Loucy (cell line): ENCODE results near the gene PDE4D.

Experiments used
- H2AFZ ChIP-seq: fragments of 200-600 bp; sonication (generic); 2 replicates; pipeline ENCODE4 v1.6.0; 2016; ENCODE audit warnings: antibody characterized with exemption, mild to moderate bottlenecking, low read length, moderate library complexity
- H3F3A ChIP-seq: fragments of 200-600 bp; 2 replicates; pipeline ENCODE4 v1.6.0; 2016; ENCODE audit warnings: antibody characterized with exemption, low read depth, mild to moderate bottlenecking
- H3K27me3 ChIP-seq: fragments of 200-600 bp; sonication (generic); 2 replicates; pipeline ENCODE4 v1.6.1; 2014; ENCODE audit warnings: low read length, mild to moderate bottlenecking; ENCODE audit not compliant: insufficient read depth, poor library complexity, severe bottlenecking
- H3K36me3 ChIP-seq: fragments of 200-600 bp; sonication (generic); 2 replicates; pipeline ENCODE4 v1.6.1; 2016; ENCODE audit warnings: low read length; ENCODE audit not compliant: insufficient read depth
- H3K4me1 ChIP-seq: fragments of 200-600 bp; sonication (generic); 2 replicates; pipeline ENCODE4 v1.5.1; 2014; ENCODE audit warnings: low read length, mild to moderate bottlenecking; ENCODE audit not compliant: insufficient read depth, poor library complexity, severe bottlenecking
- H3K4me2 ChIP-seq: fragments of 200-600 bp; sonication (generic); 2 replicates; pipeline ENCODE4 v1.6.0; 2014; ENCODE audit warnings: antibody characterized with exemption, low read length, low read depth, mild to moderate bottlenecking; ENCODE audit not compliant: poor library complexity, severe bottlenecking
- H3K4me3 ChIP-seq: fragments of 200-600 bp; sonication (generic); 2 replicates; pipeline ENCODE4 v1.5.1; 2014; ENCODE audit warnings: low read length, mild to moderate bottlenecking, mixed read lengths; ENCODE audit not compliant: poor library complexity, severe bottlenecking
- H3K79me2 ChIP-seq: fragments of 200-600 bp; sonication (generic); 2 replicates; pipeline ENCODE4 v1.6.1; 2014; ENCODE audit warnings: low read length; ENCODE audit not compliant: insufficient read depth
- H3K9ac ChIP-seq: fragments of 200-600 bp; sonication (generic); 2 replicates; pipeline ENCODE4 v1.6.0; 2014; ENCODE audit warnings: mild to moderate bottlenecking, low read depth, low read length, moderate library complexity; ENCODE audit not compliant: poor library complexity, severe bottlenecking
- H3K9me2 ChIP-seq: fragments of 200-600 bp; sonication (generic); replicated peaks from 2 replicates; pipeline ENCODE4 v1.6.1; 2016; ENCODE audit warnings: low read depth, low read length, mixed read lengths
- H3K9me3 ChIP-seq: fragments of 200-600 bp; sonication (generic); 2 replicates; pipeline ENCODE4 v1.6.1; 2014; ENCODE audit warnings: mild to moderate bottlenecking, antibody characterized with exemption, low read length, low read depth; ENCODE audit not compliant: insufficient read depth
- H4K20me1 ChIP-seq: fragments of 200-600 bp; sonication (generic); 2 replicates; pipeline ENCODE4 v1.6.0; 2014; ENCODE audit warnings: antibody characterized with exemption, low read length, mild to moderate bottlenecking; ENCODE audit not compliant: insufficient read depth, poor library complexity, severe bottlenecking
- CTCF ChIP-seq: fragments of 200-600 bp; sonication (generic); conservative IDR thresholded peaks from 2 replicates; pipeline ENCODE4 v1.5.1; 2014; ENCODE audit warnings: mild to moderate bottlenecking, antibody characterized with exemption, low read length
- EZH2phosphoT487 ChIP-seq: fragments of 200-600 bp; IDR thresholded peaks from 2 replicates; pipeline ENCODE4 v1.6.1; 2018; ENCODE audit warnings: antibody characterized with exemption, mild to moderate bottlenecking, moderate library complexity, borderline replicate concordance

PDE4D gene

GRCh38 chr5:59756373-59757035 lies 137.0 kb downstream of the PDE4D start:
- H4K20me1 ChIP-seq: no peaks in the 10 kb centered on the region
- no peak overlapping the region for H2AFZ ChIP-seq
- H3F3A ChIP-seq: no peaks in the 10 kb centered on the region
- H3K9me3 ChIP-seq: no peaks in the 10 kb centered on the region
- peaks cover 11% of the 10 kb centered on the region for H3K4me1 ChIP-seq
- no peaks in the 10 kb centered on the region for H3K27me3 ChIP-seq
- H3K9ac ChIP-seq: no peak overlapping the region
- no peak overlapping the region for H3K4me2 ChIP-seq
- H3K79me2 ChIP-seq: no peaks in the 10 kb centered on the region
- H3K9me2 ChIP-seq: no peaks in the 10 kb centered on the region
- TF ChIP-seq CTCF (no peak), EZH2phosphoT487 (no peak)
- no peak overlapping the region for H3K4me3 ChIP-seq
- H3K36me3 ChIP-seq: no peaks in the 10 kb centered on the region

- Histone ChIP-seq H3F3A (no peaks in the 10 kb centered on the region), H3K9ac (no peak overlapping the region), H2AFZ (no peak overlapping the region), H3K27me3 (no peaks in the 10 kb centered on the region), H3K4me2 (no peak overlapping the region), H3K9me2 (no peaks in the 10 kb centered on the region), H4K20me1 (no peaks in the 10 kb centered on the region), H3K4me1 (peaks cover 16% of the 10 kb centered on the region), H3K4me3 (no peak overlapping the region), H3K79me2 (no peaks in the 10 kb centered on the region), H3K9me3 (no peaks in the 10 kb centered on the region), H3K36me3 (no peaks in the 10 kb centered on the region)
- TF ChIP-seq EZH2phosphoT487 (no peak), CTCF (no peak)
Measured at GRCh38 chr5:59755476-59755875, 138.1 kb downstream of the PDE4D start.

GRCh38 chr5:59753599-59753998 lies 139.9 kb downstream of the PDE4D start:
- Histone ChIP-seq H3K9me2 (no peaks in the 10 kb centered on the region), H3K36me3 (no peaks in the 10 kb centered on the region), H3K4me3 (no peak overlapping the region), H3K27me3 (no peaks in the 10 kb centered on the region), H3F3A (no peaks in the 10 kb centered on the region), H3K9ac (no peak overlapping the region), H4K20me1 (no peaks in the 10 kb centered on the region), H3K79me2 (no peaks in the 10 kb centered on the region), H3K9me3 (no peaks in the 10 kb centered on the region), H2AFZ (no peak overlapping the region), H3K4me2 (no peak overlapping the region), H3K4me1 (peaks cover 15% of the 10 kb centered on the region)
- TF ChIP-seq EZH2phosphoT487: no peak
- TF ChIP-seq CTCF: no peak
